Liver (tissue), 9 donors: ENCODE results near the gene AP2A2. TPM values are rescaled to one million over a fixed set of nuclear protein-coding genes. Genes with fewer than 3 reads are reported as not detected.
"Not testable (repeated sequence)": the region's sequence is repeated elsewhere in the genome, so short reads cannot be mapped to it uniquely, and the experiment has no call there.

Source experiments
- DNase-seq: peaks from one replicate; pipeline ENCODE4 v3.0.0-alpha.2; 2017; ENCODE audit warnings: low spot score
- H3K27ac ChIP-seq, 2 donors: one replicate each; pipeline ENCODE4 v1.7.0; 2013; ENCODE audit warnings: inconsistent platforms in 2 of 2, low read length in 2 of 2, control low read depth in 1 of 2, low read depth in 1 of 2, mild to moderate bottlenecking in 1 of 2
- H3K27me3 ChIP-seq, 4 donors: one replicate each; pipeline versions ENCODE4 v1.6.1 to v1.7.0; 2013; ENCODE audit warnings: low read length in 3 of 4, inconsistent platforms in 1 of 4, mild to moderate bottlenecking in 1 of 4, moderate library complexity in 1 of 4; ENCODE audit not compliant: control insufficient read depth in 4 of 4, insufficient read depth in 4 of 4
- H3K36me3 ChIP-seq, 4 donors: one replicate each; pipeline versions ENCODE4 v1.6.1 to v1.7.0; 2013; ENCODE audit warnings: low read length in 3 of 4, mild to moderate bottlenecking in 3 of 4, low read depth in 1 of 4, moderate library complexity in 1 of 4; ENCODE audit not compliant: control insufficient read depth in 4 of 4, insufficient read depth in 3 of 4
- H3K4me1 ChIP-seq, 4 donors: one replicate each; pipeline versions ENCODE4 v1.6.1 to v1.7.0; 2013; ENCODE audit warnings: low read length in 3 of 4, mild to moderate bottlenecking in 3 of 4, moderate library complexity in 1 of 4; ENCODE audit not compliant: control insufficient read depth in 4 of 4, insufficient read depth in 4 of 4
- H3K4me3 ChIP-seq, 3 donors: one replicate each; pipeline versions ENCODE4 v1.6.1 to v1.7.0; 2013; ENCODE audit warnings: low read length in 3 of 3, control low read depth in 1 of 3, low read depth in 1 of 3, mild to moderate bottlenecking in 1 of 3
- H3K9ac ChIP-seq, 2 donors: one replicate each; pipeline ENCODE4 v1.7.0; 2013; ENCODE audit warnings: low read length in 2 of 2, mild to moderate bottlenecking in 2 of 2, moderate library complexity in 2 of 2, control low read depth in 1 of 2, low read depth in 1 of 2
- H3K9me3 ChIP-seq, 4 donors: one replicate each; pipeline versions ENCODE4 v1.6.1 to v1.7.0; 2013; ENCODE audit warnings: low read length in 3 of 4; ENCODE audit not compliant: control insufficient read depth in 4 of 4
- CTCF ChIP-seq: fragments of 150-350 bp; IDR thresholded peaks from 2 replicates; pipeline ENCODE4 v1.5.1; 2017; ENCODE audit warnings: improper control_type of control experiment, low read depth, low read length; ENCODE audit not compliant: missing input control
- EGR1 ChIP-seq, 2 donors: IDR thresholded peaks; 2 replicates each; pipeline ENCODE4 v1.6.1; 2016 to 2018; ENCODE audit warnings: antibody characterized with exemption in 2 of 2, low read depth in 2 of 2
- FOXA1 ChIP-seq: IDR thresholded peaks from 2 replicates; pipeline ENCODE4 v1.6.1; 2016; ENCODE audit warnings: antibody characterized with exemption
- FOXA2 ChIP-seq: IDR thresholded peaks from 2 replicates; pipeline ENCODE4 v1.6.1; 2016; ENCODE audit warnings: antibody characterized with exemption
- GABPA ChIP-seq, 2 donors: IDR thresholded peaks in 1 of 2; conservative IDR thresholded peaks in 1 of 2; 2 replicates each; pipeline ENCODE4 v1.6.1; 2016; ENCODE audit warnings: antibody characterized with exemption in 2 of 2, mild to moderate bottlenecking in 1 of 2, moderate library complexity in 1 of 2
- HNF4A ChIP-seq, 2 donors: conservative IDR thresholded peaks; 2 replicates each; pipeline ENCODE4 v1.6.1; 2016; ENCODE audit warnings: antibody characterized with exemption in 2 of 2, mild to moderate bottlenecking in 2 of 2
- HNF4G ChIP-seq: IDR thresholded peaks from 2 replicates; pipeline ENCODE4 v1.6.1; 2016; ENCODE audit warnings: antibody characterized with exemption
- JUND ChIP-seq, 2 donors: IDR thresholded peaks; 2 replicates each; pipeline ENCODE4 v1.6.1; 2016; ENCODE audit warnings: antibody characterized with exemption in 2 of 2
- MAX ChIP-seq: IDR thresholded peaks from 2 replicates; pipeline ENCODE4 v1.6.1; 2016; ENCODE audit warnings: antibody characterized with exemption
- NR2F2 ChIP-seq: IDR thresholded peaks from 2 replicates; pipeline ENCODE4 v1.6.1; 2016; ENCODE audit warnings: antibody characterized with exemption
- RXRA ChIP-seq, 2 donors: IDR thresholded peaks; 2 replicates each; pipeline ENCODE4 v1.6.1; 2017 to 2018; ENCODE audit warnings: antibody characterized with exemption in 2 of 2, mild to moderate bottlenecking in 1 of 2
- SP1 ChIP-seq: IDR thresholded peaks from 2 replicates; pipeline ENCODE4 v1.6.1; 2018; ENCODE audit warnings: antibody characterized with exemption, mild to moderate bottlenecking
- TAF1 ChIP-seq: conservative IDR thresholded peaks from 2 replicates; pipeline ENCODE4 v1.6.1; 2016; ENCODE audit warnings: antibody characterized with exemption, mild to moderate bottlenecking
- YY1 ChIP-seq: IDR thresholded peaks from 2 replicates; pipeline ENCODE4 v1.6.1; 2016; ENCODE audit warnings: antibody characterized with exemption, mild to moderate bottlenecking
- ZBTB33 ChIP-seq: IDR thresholded peaks from 2 replicates; pipeline ENCODE4 v1.6.1; 2016; ENCODE audit warnings: antibody characterized with exemption
- WGBS: extraction: QIAGEN DNeasy Blood & Tissue Kit; methylation state at CpG from one replicate; pipeline ENCODE4 v1.1.7; 2013; 5-methylcytosine and 5-hydroxymethylcytosine counted together
- polyA plus RNA-seq, 2 donors: library from polyadenylated mRNA; stranded (reverse) in 1 of 2; unstranded in 1 of 2; fragments of 200-250 nt in 1 of 2; fragments of >200 nt in 1 of 2; fragmentation: Nextera tagmentation in 1 of 2; extraction: Ambion mirVana in 1 of 2; gene quantifications; one replicate each; pipeline versions ENCODE4 v1.2.1 to v1.2.3, GENCODE V29; 2013 to 2015
- total RNA-seq, 2 donors: library from RNA; depleted of rRNA; stranded (reverse); fragments of >200 nt; gene quantifications; one replicate each; pipeline ENCODE4 v1.2.3, GENCODE V29; 2014
- TF ChIP-seq, protein P1 (sequence below): IDR thresholded peaks from 2 replicates; pipeline ENCODE4 v1.6.1; 2016; ENCODE audit warnings: antibody characterized with exemption
- donor health status: healthy.
- donor health status: healthy.
- donor health status: healthy.
- donor health status: healthy.
- donor health status: healthy.

AP2A2 gene
- total and polyA plus RNA-seq, 4 donors = 20.5 to 39.7 (median 23.8) TPM

DNA sequence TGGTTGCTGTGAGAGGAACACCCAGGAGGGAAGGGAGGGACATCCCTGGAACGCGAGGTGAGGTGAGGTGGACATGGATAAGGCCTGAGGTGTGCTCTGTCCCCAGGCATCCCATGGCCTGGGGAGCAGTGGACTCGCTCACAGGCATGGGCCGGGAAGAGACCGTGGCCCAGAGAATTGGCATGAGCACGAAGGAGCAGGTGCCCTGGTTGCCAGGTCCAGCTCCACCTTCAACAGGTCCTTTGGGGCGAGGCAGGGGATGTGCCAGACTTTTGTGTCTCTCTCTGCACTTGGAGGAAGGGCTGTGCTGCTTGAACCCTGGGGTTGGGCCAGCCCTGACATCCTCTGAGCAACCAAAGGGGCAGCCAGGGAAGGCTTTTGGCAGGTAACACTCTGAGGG is 89.4 kb downstream of the AP2A2 start:
- no peak overlapping the region for H3K9ac ChIP-seq
- peaks cover 7 to 29% (median 16%) of the 10 kb centered on the region in 4 donors for H3K36me3 ChIP-seq
- whole genome bisulfite sequencing = 97% methylated on average over 7 of the region's 7 CpGs
- H3K27ac ChIP-seq = no peak overlapping the region
- H3K4me1 ChIP-seq = no peaks in the 10 kb centered on the region
- TF ChIP-seq MAX = no peak
- TF ChIP-seq EGR1 (IDR thresholded peaks at IDR 0.05; ENCODE audit: low read depth in 2 of 2) = no peak
- no peak for TF ChIP-seq HNF4G
- TF ChIP-seq NR2F2 = no peak
- no peak for TF ChIP-seq GABPA (IDR thresholded peaks at IDR 0.05 in 1 of 2, conservative IDR thresholded peaks at IDR 0.05 in 1 of 2)
- TF ChIP-seq RXRA (IDR thresholded peaks at IDR 0.05) = no peak
- TF ChIP-seq SP1 = no peak
- no peak for TF ChIP-seq FOXA2
- no peak for TF ChIP-seq TAF1
- no peak for TF ChIP-seq YY1
- no peak for TF ChIP-seq CTCF
- no peak for TF ChIP-seq HNF4A (conservative IDR thresholded peaks at IDR 0.05)
- no peak for TF ChIP-seq ZBTB33
- no peak for TF ChIP-seq JUND (IDR thresholded peaks at IDR 0.05)
- DNase-seq = no peak
- no peak overlapping the region for H3K4me3 ChIP-seq
- H3K27me3 ChIP-seq = no peaks in the 10 kb centered on the region
- no peaks in the 10 kb centered on the region for H3K9me3 ChIP-seq

DNA sequence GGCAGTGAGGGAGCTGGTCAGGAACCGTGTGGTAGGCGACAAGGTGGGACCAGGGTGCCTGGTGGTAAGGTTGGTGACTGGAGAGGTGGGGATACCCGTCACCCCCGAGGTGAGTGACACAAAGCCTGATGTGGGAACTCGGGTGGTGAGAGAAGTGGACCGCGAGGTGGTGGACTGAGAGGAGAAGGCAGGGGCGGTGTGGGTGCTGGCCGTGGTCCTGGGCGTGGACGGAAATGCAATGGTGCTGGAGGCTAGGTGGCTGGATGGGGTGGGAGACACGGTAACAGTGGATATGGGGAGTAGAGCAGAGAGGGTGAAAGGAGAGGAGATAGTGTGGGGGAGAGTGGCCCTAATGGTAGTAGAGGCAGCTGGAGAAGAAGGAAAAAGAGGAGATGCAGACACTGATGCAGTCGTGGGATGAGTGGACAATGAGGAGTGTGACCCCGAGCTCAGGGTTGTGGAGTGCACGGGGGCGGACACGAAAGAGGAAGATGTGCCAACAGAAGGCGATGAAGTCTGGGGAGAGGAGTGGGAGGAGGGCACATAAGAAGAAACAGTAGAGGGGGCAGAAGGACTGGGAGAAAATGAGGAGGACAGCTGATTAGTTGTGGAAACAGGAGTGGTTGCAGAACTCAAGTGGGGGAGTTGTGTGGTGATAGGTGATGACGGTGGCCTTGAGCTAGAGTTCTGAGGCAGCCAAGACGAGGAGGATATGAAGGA is 90.3 kb downstream of the AP2A2 start:
- 95% methylated on average over 20 of the region's 20 CpGs for WGBS
- Histone ChIP-seq H3K9me3 (no peaks in the 10 kb centered on the region), H3K9ac (no peak overlapping the region), H3K4me1 (no peaks in the 10 kb centered on the region), H3K4me3 (no peak overlapping the region), H3K27me3 (no peaks in the 10 kb centered on the region), H3K36me3 (peaks cover 0 to 20% (median 9%) of the 10 kb centered on the region in 4 donors), H3K27ac (no peak overlapping the region)
- no peak for DNase-seq
- TF ChIP-seq HNF4G = no peak
- TF ChIP-seq, protein P1, sequence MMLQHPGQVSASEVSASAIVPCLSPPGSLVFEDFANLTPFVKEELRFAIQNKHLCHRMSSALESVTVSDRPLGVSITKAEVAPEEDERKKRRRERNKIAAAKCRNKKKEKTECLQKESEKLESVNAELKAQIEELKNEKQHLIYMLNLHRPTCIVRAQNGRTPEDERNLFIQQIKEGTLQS = no peak
- no peak for TF ChIP-seq RXRA (IDR thresholded peaks at IDR 0.05)
- no peak for TF ChIP-seq TAF1
- no peak for TF ChIP-seq HNF4A (conservative IDR thresholded peaks at IDR 0.05)
- no peak for TF ChIP-seq SP1
- TF ChIP-seq NR2F2 = no peak
- no peak for TF ChIP-seq FOXA1
- no peak for TF ChIP-seq JUND (IDR thresholded peaks at IDR 0.05)

DNA sequence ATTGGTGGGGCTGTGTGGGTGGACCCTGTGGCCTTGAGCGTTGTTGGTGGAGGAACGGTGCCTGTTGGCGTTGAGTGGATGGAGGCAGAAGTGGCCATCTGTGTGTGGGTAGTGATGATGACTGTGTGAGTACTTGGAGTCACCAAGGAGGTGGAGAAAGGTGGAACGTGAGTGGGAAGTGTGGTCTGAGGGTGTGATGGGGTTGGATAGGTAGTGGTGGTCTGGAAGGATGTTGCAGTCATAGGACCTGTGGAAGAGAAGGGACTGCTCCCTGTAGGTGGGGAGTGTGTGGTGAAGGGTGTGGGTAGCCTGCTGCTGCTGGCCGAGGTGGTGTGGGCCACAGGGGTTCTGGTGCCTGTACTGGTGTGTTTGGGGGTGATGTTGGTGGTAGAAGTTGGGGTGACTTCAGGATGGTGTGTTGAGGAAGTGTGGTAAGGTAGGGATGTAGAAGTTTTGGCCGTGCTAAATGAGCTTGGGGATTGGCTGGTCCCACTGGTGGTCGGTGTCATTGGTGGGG is 91.0 kb downstream of the AP2A2 start:
- not testable (repeated sequence) for H3K9ac ChIP-seq, H3K27ac ChIP-seq, H3K4me1 ChIP-seq, DNase-seq, H3K9me3 ChIP-seq, H3K27me3 ChIP-seq, H3K4me3 ChIP-seq
- peaks cover 0 to 13% (median 2%) of the 10 kb centered on the region in 4 donors for H3K36me3 ChIP-seq
- 72% methylated on average over 7 of the region's 7 CpGs for WGBS
